Cerebellar nuclear complex (tissue), 1 donor: ENCODE measurements around the gene SLC7A10.

ENCODE experiments used
- DNase-seq, 2 experiments: peaks; one replicate each; lab custom pipeline; 2025; lab: John Stamatoyannopoulos, UW

Gene SLC7A10

DNA sequence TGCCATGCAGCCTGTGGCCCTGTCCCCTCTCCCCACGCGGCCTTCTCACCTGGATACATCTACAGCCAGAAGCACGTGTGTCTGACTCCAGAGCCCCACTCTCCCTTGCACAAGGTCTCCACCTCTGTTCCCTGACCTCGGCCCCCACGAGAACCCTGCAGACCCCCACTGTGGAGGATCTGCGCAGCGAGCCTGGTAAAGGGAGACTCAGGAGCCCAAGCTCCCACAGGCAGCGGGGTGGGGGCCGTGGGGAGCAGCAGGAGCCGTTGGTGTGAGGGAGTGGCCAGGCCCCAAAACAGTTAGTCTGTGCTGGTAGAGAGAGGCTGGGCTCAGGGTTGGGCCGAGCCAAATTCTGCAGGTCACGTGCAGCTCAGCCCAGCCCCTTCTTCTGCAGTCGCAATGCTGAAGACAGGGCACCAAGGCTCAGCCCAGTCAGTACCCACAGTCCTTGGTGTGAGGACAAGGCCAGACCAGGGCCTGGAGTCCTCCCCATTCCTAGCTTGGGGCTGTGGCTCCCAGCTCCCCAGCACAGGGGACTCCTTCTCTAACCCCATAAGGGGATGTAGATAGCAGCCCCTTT lies 28.7 kb upstream of the SLC7A10 start:
- DNase-seq = no peak

GRCh38 chr19:33252971-33253370 lies 27.3 kb upstream of the SLC7A10 start:
- no peak for DNase-seq

- no peak for DNase-seq
Measured at GRCh38 chr19:33252418-33252962, 26.8 kb upstream of the SLC7A10 start.

DNA sequence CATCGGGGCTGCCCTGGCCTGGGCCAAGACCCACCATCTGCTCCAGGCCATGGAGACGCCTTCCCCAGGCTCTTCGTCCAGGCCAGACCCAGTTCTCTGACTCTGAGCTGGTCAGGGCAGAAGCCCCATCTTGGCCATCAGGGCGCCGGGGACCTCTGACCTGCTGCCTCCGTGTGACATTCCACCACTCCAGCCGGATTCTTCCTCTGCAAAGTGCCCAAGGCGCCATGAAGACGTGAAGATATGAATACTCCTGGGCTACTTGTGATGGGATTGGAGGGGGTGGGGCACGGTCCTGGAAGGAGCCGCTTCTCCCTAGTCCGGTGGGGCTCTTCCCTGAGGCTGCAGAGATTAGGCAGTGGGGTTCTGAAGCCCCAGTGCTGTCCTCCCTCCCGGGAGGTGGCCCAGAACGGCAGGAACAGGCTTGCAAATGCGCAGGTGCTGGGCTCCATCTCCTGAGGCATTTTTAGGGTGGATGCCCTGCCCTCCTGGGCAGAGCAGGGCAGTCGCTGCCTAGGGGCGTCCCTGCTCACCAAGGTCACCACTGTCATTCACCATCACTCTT lies 26.0 kb upstream of the SLC7A10 start:
- DNase-seq = no peak

- no peak for DNase-seq
Measured at GRCh38 chr19:33251076-33251475, 25.4 kb upstream of the SLC7A10 start.

DNA sequence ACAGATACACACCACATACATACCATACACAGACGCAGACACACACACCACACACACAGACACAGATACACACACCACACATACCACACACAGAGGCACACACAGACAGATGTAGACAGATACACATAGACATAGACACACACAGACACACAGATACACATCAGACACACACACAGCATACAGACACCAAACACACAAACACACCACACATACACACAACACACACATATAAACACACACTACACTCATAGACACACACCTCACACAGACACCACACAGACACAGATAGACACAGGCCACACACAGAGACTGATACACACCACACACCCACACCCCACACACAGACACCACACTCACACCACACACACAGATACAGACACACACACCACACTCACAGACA lies 24.9 kb upstream of the SLC7A10 start:
- DNase-seq = no peak

GRCh38 chr19:33249740-33250366 lies 24.2 kb upstream of the SLC7A10 start:
- DNase-seq = no peak

- DNase-seq = no peak
Measured at GRCh38 chr19:33248954-33249613, 23.4 kb upstream of the SLC7A10 start.

DNA sequence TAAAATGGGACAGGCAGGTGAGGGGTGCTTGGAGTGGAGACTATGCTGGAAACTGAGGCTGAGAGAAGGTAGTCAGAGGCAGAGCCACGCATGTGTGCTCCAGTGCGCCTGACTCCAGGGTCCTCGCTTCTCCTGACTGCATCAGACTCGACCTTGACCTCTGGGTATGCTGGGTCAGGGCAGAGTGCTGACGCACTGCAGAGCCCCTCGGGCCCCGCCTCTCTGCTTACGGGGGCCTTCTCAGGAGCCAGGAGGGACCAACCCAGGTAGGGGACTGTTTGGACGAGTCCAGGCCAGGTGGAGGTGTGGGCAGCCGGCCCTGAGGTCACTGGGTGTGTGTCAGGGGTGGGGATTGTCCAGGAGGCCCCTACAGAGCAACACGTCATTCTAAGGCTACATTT lies 22.9 kb upstream of the SLC7A10 start:
- DNase-seq = no peak

- no peak for DNase-seq
Measured at GRCh38 chr19:33248104-33248503, 22.5 kb upstream of the SLC7A10 start.

DNA sequence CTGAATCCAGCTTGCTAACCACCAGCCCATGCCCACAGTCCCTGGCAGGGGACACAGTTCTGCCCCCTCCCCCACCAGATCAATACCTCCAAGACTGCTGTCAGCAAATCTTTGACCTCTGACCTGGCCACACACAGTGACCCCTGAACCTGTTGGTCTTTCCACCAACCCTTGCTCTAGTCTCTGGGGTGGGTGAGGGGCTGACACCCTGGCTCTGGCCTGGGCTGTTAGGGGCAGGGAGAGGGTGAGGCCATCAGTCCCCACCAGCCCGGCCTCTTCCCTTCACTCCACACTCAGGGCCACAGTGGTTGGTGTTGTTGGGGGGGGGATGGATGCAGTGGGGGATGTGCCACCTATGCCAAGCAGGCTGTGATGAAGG lies 21.8 kb upstream of the SLC7A10 start:
- DNase-seq = no peak

DNA sequence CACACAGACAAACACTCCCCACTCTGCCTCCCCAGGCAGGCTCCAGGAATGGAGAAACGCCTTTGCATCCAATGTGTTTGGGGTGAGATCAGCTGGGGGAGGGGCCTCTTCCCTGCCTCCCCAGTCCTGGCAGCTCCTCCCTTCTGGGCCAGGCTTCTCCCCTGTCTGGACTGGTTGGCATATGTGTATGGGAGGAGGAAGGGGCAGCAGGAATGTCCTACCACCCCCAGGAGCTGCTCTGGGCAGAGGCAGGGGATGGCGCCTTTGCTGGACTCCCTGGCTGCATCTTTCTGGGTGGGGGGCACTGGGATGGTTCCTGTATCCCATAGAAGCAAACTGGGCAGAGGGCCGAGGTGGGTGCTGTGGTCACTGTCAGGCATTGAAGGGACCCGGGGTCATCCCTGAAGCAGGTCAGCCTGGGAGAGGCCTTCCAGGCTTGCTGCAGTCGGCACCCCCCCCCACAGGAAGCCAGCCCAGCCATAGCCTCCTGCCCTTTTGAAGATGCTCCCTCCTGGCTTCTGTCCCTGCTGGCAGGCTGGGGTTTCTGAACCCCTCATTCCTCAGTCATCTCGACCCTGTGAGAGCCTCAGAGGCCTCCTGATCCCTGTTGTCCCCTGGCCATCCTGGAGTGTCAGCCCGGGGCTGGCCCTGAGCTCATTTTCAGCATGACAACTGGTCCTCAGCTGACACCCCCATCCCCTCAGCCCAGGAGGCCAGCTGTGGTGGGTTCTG lies 21.2 kb upstream of the SLC7A10 start:
- no peak for DNase-seq

GRCh38 chr19:33245948-33246708 lies 20.5 kb upstream of the SLC7A10 start:
- no peak for DNase-seq

- no peak for DNase-seq
Measured at GRCh38 chr19:33242911-33243310, 17.3 kb upstream of the SLC7A10 start.

- DNase-seq = no peak
Measured at GRCh38 chr19:33242131-33242530, 16.5 kb upstream of the SLC7A10 start.

DNA sequence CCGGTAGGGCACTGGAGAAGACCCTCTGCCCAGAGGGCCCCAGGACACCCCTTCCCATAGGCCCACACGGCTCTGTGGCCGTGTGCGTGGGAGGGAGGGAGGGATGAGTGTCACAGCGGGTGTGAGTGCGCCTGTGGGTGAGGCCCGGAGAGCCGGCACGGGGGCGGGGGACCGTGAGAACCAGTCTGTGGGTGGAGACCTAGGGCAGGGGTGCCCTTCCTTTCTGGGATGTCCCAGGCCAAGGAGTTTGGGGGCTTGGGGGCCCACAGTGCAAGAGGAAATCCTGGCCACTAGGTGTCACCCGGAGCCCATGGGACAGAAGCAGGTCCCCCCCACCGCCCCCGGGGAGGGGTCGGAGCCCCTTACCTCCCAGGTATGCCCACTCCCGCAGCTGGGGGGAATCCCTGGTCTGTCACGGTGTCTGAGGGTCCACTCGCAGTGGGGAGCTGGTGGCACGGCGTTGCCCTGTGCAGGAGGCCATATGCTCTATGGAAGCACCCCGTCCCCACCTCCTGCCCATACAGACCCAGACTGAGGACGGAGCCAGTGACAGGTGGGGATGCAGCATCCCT lies 16.0 kb upstream of the SLC7A10 start:
- DNase-seq = no peak

GRCh38 chr19:33241091-33241529 lies 15.5 kb upstream of the SLC7A10 start:
- no peak for DNase-seq

- no peak for DNase-seq
Measured at GRCh38 chr19:33240181-33240771, 14.6 kb upstream of the SLC7A10 start.

- DNase-seq = no peak
Measured at GRCh38 chr19:33239223-33239975, 13.7 kb upstream of the SLC7A10 start.
